B cell (primary cell): Measurements from ENCODE around the gene TP53BP1.

Source experiments
- CTCF ChIP-seq: fragments of 200-600 bp; IDR thresholded peaks from one replicate; pipeline ENCODE4 v1.8.0; 2022; ENCODE audit warnings: antibody characterized with exemption, mild to moderate bottlenecking
- EZH2 ChIP-seq: IDR thresholded peaks from 2 replicates; pipeline ENCODE4 v1.6.1; 2012; ENCODE audit warnings: borderline replicate concordance, low read depth, mild to moderate bottlenecking, moderate library complexity, low read length; ENCODE audit not compliant: insufficient read depth, poor library complexity, severe bottlenecking

- TF ChIP-seq CTCF (peak; percentile 87), EZH2 (no peak)
These were observed 116.8 kb downstream of the TP53BP1 start for GRCh38 chr15:43376017-43376705.
